ENCODE data around the gene EPO. TPM values are rescaled to one million over a fixed set of nuclear protein-coding genes. Genes with fewer than 3 reads are reported as not detected.
A peak's percentile ranks its signal among the peaks of the same experiment; 100 is the strongest.

The EPO gene
- total and polyA plus RNA-seq, 2 of the 8 experiments (the other 6 are each of a cell fraction or from before 2014, with no cell fraction given): 0.42 to 0.95 TPM

GRCh38 chr7:100686201-100686821 is 34.0 kb upstream of the EPO start:
- Histone ChIP-seq H3K79me2 (ENCODE audit: control insufficient read depth in 1 of 2, insufficient read depth in 2 of 2, low read length in 2 of 2) (peaks cover 11 to 41% of the 10 kb centered on the region in 2 experiments), H3K18ac (ENCODE audit: extremely low read depth, low read length) (no peak overlapping the region), H3K27me3 (replicated peaks in 1 of 4; ENCODE audit: control insufficient read depth in 3 of 4, extremely low read depth in 1 of 4, insufficient read depth in 3 of 4, low read length in 3 of 4) (no peaks in the 10 kb centered on the region), H4K5ac (ENCODE audit: insufficient read length, low read depth, low read length) (no peak overlapping the region), H3K4ac (replicated peaks; ENCODE audit: insufficient read length, low read depth, low read length) (no peak overlapping the region), H3K36me3 (ENCODE audit: control insufficient read depth in 2 of 4, insufficient read depth in 4 of 4, low read length in 3 of 4) (peaks cover 45 to 81% (median 69%) of the 10 kb centered on the region in 4 experiments), H2BK5ac (ENCODE audit: low read depth, low read length) (no peak overlapping the region; the same call in 1 of the 2 replicates), H3K4me3 (ENCODE audit: extremely low read depth in 1 of 4, insufficient read depth in 2 of 4, low read depth in 3 of 4, low read length in 4 of 4) (no peak overlapping the region), H3K23ac (ENCODE audit: insufficient read length) (no peak overlapping the region), H2AK5ac (ENCODE audit: low read depth, low read length) (no peak overlapping the region), H2BK12ac (ENCODE audit: low read depth, low read length) (no peak overlapping the region), H3K56ac (replicated peaks; ENCODE audit: insufficient read length, low read depth, low read length) (no peak overlapping the region), H3K9ac (replicated peaks in 1 of 4; ENCODE audit: extremely low read depth in 1 of 4, low read depth in 3 of 4, low read length in 3 of 4) (no peak overlapping the region), H2AFZ (ENCODE audit: low read length) (no peak overlapping the region), H3K14ac (ENCODE audit: insufficient read length) (no peak overlapping the region), H3K27ac (ENCODE audit: low read depth, low read length) (no peak overlapping the region), H3K4me2 (ENCODE audit: insufficient read depth in 1 of 2, low read depth in 2 of 2, low read length in 2 of 2) (no peak overlapping the region), H4K91ac (replicated peaks; ENCODE audit: insufficient read length, low read length) (no peak overlapping the region), H2BK20ac (ENCODE audit: low read length) (no peak overlapping the region), H3K4me1 (replicated peaks in 1 of 4; ENCODE audit: control insufficient read depth in 3 of 4, insufficient read depth in 4 of 4, low read length in 3 of 4) (peaks cover 0 to 6% (median 2%) of the 10 kb centered on the region in 4 experiments; a peak in 6 of 7 replicates), H4K8ac (ENCODE audit: extremely low read depth, insufficient read depth, low read length) (peak overlapping the region; percentile 90; the same call in 1 of the 2 replicates), H2BK120ac (replicated peaks; ENCODE audit: low read depth, low read length) (no peak overlapping the region), H2BK15ac (ENCODE audit: low read length) (no peak overlapping the region), H3K23me2 (ENCODE audit: low read depth, low read length) (no peaks in the 10 kb centered on the region; the same call in 1 of the 2 replicates), H3K9me3 (ENCODE audit: insufficient read depth in 2 of 2, low read depth in 1 of 2, low read length in 1 of 2) (no peaks in the 10 kb centered on the region), H4K20me1 (replicated peaks in 1 of 2; ENCODE audit: control insufficient read depth in 1 of 2, insufficient read depth in 2 of 2, low read length in 2 of 2) (peaks cover 25 to 55% of the 10 kb centered on the region in 2 experiments), H3K79me1 (ENCODE audit: low read depth, low read length) (peaks cover 12% of the 10 kb centered on the region)
- DNase-seq (ENCODE audit: low read depth in 1 of 2, low spot score in 2 of 2) (no peak), FAIRE-seq (no peak)
- WGBS, 2 experiments (ENCODE audit: extremely low coverage in 1 of 2, insufficient coverage in 1 of 2, insufficient read length in 1 of 2, insufficient replicate concordance in 2 of 2, low coverage in 1 of 2, low lambda C conversion rate in 2 of 2, missing lambda C conversion rate in 1 of 2): 93% methylated on average over 20 of the region's 33 CpGs; no CpG with 5 or more reads in 1 of the 2 experiments
- POLR2A ChIA-PET (ENCODE audit: partially characterized antibody): interaction anchor here (1.4 to 14.3 kb wide), 3 partner anchors 7 to 100 kb away, joined by 4 to 257 read pairs (median 5); partner anchors contain the start of genes FBXO24 and LRCH4
- CTCF ChIA-PET (ENCODE audit: partially characterized antibody): interaction anchor here (0.6 to 20.7 kb wide), 4 partner anchors 9 to 122 kb away, joined by 3 to 254 read pairs (median 6); partner anchors contain the start of gene POP7
- no peak for TF ChIP-seq ZNF274 (IDR thresholded peaks at IDR 0.05; ENCODE audit: borderline replicate concordance, extremely low read depth, low read length)
- no peak for TF ChIP-seq TAF7 (optimal IDR thresholded peaks at IDR 0.05; ENCODE audit: borderline replicate concordance, low read depth, low read length)
- TF ChIP-seq KDM4A (IDR thresholded peaks at IDR 0.05; ENCODE audit: low read depth, low read length, severe bottlenecking): no peak
- TF ChIP-seq KDM5A (IDR thresholded peaks at IDR 0.05; ENCODE audit: low read length): no peak
- no peak for TF ChIP-seq EGR1 (IDR thresholded peaks at IDR 0.05; ENCODE audit: borderline replicate concordance, low read depth, low read length)
- no peak for TF ChIP-seq FOSL1 (IDR thresholded peaks at IDR 0.05; ENCODE audit: insufficient read depth, low read depth, low read length)
- TF ChIP-seq TAF1 (IDR thresholded peaks at IDR 0.05; ENCODE audit: low read depth, low read length): no peak
- TF ChIP-seq NRF1 (IDR thresholded peaks at IDR 0.05; ENCODE audit: low read depth, low read length): no peak
- no peak for TF ChIP-seq MAX (IDR thresholded peaks at IDR 0.05)
- no peak for TF ChIP-seq CREB1 (IDR thresholded peaks at IDR 0.05)
- no peak for TF ChIP-seq TCF12 (IDR thresholded peaks at IDR 0.05; ENCODE audit: low read depth, low read length)
- TF ChIP-seq RBBP5 (IDR thresholded peaks at IDR 0.05; ENCODE audit: borderline replicate concordance, low read depth, low read length): no peak
- no peak for TF ChIP-seq KDM1A (IDR thresholded peaks at IDR 0.05; ENCODE audit: borderline replicate concordance, low read length)

Data from H1 (cell line).